ENCODE results near the gene GOLGA6L26.
"Not testable (repeated sequence)": the region's sequence is repeated elsewhere in the genome, so short reads cannot be mapped to it uniquely, and the experiment has no call there.

The GOLGA6L26 gene, protein sequence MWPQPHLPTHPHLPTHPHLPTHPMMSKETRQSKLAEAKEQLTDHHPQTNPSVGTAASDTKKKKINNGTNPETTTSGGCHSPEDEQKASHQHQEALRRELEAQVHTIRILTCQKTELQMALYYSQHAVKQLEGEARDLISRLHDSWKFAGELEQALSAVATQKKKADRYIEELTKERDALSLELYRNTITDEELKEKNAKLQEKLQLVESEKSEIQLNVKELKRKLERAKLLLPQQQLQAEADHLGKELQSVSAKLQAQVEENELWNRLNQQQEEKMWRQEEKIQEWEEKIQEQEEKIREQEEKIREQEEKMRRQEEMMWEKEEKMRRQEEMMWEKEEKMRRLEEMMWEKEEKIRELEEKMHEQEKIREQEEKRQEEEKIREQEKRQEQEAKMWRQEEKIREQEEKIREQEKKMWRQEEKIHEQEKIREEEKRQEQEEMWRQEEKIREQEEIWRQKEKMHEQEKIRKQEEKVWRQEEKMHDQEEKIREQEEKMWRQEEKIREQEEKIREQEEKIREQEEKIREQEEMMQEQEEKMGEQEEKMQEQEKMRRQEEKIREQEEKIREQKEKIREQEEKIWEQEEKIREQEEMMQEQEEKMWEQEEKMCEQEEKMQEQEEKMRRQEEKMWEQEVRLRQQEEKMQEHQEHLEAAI

DNA sequence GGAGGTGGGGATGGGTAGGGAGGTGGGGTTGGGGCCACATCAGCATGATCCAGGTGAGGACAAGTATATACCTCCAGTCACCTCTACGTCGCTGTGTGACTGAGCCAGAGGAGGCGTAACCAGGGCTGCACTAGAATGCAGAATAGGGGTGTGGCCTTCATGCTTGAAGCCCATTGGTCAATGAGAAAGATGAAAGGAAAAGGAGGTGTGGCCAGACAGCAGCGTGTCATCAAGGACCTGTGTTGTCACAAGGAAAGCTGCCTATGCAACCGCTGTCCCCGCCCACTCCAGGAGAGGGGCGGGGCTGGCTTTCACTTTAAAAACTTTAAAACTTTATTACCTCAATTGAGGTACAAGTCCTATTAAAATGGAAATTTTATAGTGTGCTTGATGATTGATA lies at the start of gene GOLGA6L26:
TSS of gene GOLGA6L26 (minus strand) at position 101 of the 400 bp plus-strand sequence. CDS start at position 40, 61 bp downstream.
- DNase-seq (ENCODE audit: low spot score in 2 of 2); H3K9me3 ChIP-seq; H3K36me3 ChIP-seq (replicated peaks); H3K27me3 ChIP-seq (ENCODE audit: low read depth); H3K4me3 ChIP-seq; in situ Hi-C loops (cut with MboI; ENCODE audit: low sequenced_read_pairs); H3K4me1 ChIP-seq: not testable (repeated sequence)

DNA sequence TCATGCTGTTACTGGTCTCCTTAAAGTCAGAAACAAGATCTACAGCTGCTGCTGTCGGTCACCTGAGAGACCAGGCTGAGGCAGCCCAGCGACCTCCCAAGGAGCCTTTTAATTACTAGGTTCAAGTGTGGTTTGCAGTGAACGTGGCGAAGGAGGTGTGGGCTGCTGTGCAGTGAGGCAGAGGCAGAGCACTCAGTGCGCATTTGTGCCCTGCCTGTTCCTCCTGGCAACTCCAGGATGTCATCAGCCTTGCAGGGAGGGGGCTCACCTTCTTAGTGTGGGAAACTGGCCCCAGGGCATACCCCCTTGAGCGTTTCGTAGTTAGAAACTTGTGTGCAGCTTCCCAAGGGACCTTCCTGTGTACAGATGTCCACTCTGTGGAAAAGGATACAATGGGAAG lies 47.2 kb upstream of the GOLGA6L26 start:
- H3K27me3 ChIP-seq (ENCODE audit: low read depth); H3K9me3 ChIP-seq; DNase-seq (ENCODE audit: low spot score in 2 of 2); H3K4me1 ChIP-seq; in situ Hi-C loops (cut with MboI; ENCODE audit: low sequenced_read_pairs); H3K4me3 ChIP-seq; H3K36me3 ChIP-seq (replicated peaks): not testable (repeated sequence)

DNA sequence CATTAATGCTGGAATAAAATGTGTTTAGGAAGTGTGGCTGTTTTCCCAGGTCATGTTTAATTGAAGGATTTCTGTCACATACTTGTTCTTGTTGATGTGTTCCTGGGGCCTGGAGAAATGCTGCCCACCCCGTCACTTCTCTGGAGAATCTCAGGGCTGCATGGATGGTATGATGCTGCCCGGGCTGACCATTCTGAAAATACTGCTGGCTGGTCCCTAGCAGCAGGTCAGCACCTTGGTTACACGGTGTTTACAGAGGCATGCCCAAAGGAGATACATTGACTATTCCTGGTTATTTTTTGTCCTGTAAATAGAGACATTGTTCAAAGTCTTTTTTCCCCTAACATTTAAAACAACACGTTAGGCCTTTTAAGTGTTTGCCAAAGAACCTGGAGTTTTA lies 46.7 kb upstream of the GOLGA6L26 start:
- in situ Hi-C loops (cut with MboI; ENCODE audit: low sequenced_read_pairs); H3K27me3 ChIP-seq (ENCODE audit: low read depth); H3K9me3 ChIP-seq; H3K4me3 ChIP-seq; H3K36me3 ChIP-seq (replicated peaks); DNase-seq (ENCODE audit: low spot score in 2 of 2); H3K4me1 ChIP-seq: not testable (repeated sequence)

DNA sequence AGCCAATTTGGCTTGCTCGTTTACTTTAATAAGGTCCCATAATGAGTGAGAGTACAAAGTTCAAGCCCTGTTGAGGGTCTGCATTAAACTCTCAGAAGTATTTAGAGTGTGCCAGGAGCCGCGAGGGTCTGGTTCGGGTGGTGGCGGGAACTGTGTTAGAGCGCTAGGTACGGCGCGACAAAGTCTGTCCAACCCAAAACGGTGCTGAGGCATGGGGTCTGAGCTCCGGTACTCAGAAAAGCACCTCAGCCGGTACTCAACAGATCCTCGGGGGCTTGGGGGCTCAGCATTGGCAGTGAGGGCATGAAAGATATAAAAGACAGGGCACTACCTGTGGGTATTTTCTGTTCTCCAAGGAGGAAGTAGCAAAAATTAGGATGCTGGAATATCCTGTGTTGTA lies 45.0 kb upstream of the GOLGA6L26 start:
- in situ Hi-C loops (cut with MboI; ENCODE audit: low sequenced_read_pairs); DNase-seq (ENCODE audit: low spot score in 2 of 2); H3K4me1 ChIP-seq; H3K4me3 ChIP-seq; H3K36me3 ChIP-seq (replicated peaks); H3K9me3 ChIP-seq; H3K27me3 ChIP-seq (ENCODE audit: low read depth): not testable (repeated sequence)

DNA sequence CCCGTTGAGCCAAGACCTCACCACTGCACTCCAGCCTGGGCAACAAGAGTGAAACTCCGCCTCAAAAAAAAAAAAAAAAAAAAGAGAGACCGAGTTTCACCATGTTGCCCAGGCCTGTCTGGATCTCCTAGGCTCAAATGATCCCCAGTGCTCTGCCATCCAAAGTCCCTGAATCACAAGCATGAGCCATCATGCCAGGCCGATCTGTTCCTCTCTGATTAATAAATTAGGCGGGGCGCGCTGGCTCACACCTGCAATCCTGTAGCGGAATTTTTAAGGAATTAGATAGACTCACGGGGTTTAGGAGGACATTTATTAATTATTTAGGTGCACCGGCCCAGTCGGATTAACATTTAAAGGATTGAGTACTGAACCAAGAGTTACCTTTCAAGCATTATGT lies 40.2 kb upstream of the GOLGA6L26 start:
- H3K27me3 ChIP-seq (ENCODE audit: low read depth); H3K4me3 ChIP-seq; DNase-seq (ENCODE audit: low spot score in 2 of 2); in situ Hi-C loops (cut with MboI; ENCODE audit: low sequenced_read_pairs); H3K4me1 ChIP-seq; H3K36me3 ChIP-seq (replicated peaks); H3K9me3 ChIP-seq: not testable (repeated sequence)

DNA sequence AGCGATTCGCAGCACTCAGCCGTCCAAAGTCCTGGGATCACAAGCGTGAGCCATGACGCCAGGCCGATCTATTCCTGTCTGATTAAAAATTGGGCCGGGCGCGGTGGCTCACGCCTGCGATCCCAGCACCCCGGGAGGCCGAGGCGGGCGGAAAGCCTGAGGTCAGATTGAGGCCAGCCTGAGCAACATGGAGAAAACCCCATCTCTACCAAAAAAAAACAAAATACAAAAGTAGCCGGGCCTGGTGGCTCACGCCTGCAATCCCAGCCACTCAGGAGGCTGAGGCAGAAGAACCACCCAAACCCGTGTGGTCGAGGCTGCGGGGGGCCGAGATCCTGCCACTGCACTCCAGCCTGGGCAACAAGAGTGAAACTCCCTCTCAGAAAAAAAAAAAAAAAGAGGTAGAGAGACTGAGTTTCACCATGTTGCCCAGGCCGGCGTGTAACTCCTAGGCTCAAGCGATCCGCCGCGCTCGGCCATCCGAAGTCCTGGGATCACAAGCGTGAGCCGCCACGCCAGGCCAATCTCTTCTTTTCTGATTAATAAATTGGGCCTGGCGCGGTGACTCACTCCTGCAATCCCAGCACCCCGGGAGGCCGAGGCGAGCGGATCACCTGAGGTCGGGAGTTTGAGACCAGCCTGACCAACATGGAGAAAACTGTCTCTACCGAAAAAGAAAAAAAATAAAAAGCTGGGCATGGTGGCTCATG lies 39.0 kb upstream of the GOLGA6L26 start:
- H3K36me3 ChIP-seq (replicated peaks); H3K9me3 ChIP-seq; in situ Hi-C loops (cut with MboI; ENCODE audit: low sequenced_read_pairs); DNase-seq (ENCODE audit: low spot score in 2 of 2); H3K27me3 ChIP-seq (ENCODE audit: low read depth); H3K4me3 ChIP-seq; H3K4me1 ChIP-seq: not testable (repeated sequence)

DNA sequence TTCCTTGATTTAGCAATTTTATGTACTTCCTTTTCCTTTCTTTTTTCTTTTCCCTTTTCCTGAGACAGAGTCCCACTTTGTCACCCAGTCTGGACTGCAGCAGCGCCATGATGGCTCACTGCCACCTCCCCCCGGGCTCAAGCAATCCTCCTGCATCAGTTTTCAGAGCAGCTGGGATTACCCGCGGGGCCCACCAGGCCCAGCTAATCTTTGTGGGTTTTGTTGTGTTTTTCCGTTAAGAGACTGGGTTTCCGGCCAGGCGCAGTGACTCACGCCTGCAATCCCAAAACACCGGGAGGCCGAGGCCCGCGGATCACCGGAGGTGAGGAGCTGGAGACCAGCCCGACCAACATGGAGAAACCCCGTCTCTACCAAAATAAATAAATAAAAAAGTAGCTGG lies 38.3 kb upstream of the GOLGA6L26 start:
- H3K9me3 ChIP-seq = no peaks in the 10 kb centered on the region
- no peaks in the 10 kb centered on the region for H3K36me3 ChIP-seq (replicated peaks)
- in situ Hi-C loops (cut with MboI; ENCODE audit: low sequenced_read_pairs) = no loop called here
- no peak for DNase-seq (ENCODE audit: low spot score in 2 of 2)
- H3K27me3 ChIP-seq (ENCODE audit: low read depth) = peaks cover 4% of the 10 kb centered on the region; the same call in 1 of the 2 replicates
- H3K4me1 ChIP-seq = no peaks in the 10 kb centered on the region
- H3K4me3 ChIP-seq = no peak overlapping the region

DNA sequence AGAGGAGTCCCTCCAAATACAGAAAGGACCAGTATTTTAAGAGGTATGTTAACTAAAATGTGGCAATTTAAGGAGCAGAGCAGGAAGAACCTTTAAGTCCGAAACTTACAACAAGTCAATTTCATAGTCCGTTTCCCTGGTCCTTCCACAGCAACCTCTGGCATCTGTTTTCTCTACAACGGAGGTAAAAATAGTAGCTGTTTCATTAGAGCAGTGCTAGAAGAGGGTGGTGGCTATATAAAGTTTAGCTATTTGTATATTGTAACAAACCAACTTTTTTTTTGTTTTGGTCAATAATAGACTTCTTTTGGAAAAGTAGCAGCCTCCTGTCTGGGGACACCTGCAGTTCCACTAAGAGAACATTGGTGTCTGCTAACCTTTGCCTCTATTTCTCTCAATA lies 37.9 kb upstream of the GOLGA6L26 start:
- H3K27me3 ChIP-seq (ENCODE audit: low read depth); H3K9me3 ChIP-seq; H3K4me3 ChIP-seq; H3K36me3 ChIP-seq (replicated peaks); H3K4me1 ChIP-seq; in situ Hi-C loops (cut with MboI; ENCODE audit: low sequenced_read_pairs); DNase-seq (ENCODE audit: low spot score in 2 of 2): not testable (repeated sequence)

DNA sequence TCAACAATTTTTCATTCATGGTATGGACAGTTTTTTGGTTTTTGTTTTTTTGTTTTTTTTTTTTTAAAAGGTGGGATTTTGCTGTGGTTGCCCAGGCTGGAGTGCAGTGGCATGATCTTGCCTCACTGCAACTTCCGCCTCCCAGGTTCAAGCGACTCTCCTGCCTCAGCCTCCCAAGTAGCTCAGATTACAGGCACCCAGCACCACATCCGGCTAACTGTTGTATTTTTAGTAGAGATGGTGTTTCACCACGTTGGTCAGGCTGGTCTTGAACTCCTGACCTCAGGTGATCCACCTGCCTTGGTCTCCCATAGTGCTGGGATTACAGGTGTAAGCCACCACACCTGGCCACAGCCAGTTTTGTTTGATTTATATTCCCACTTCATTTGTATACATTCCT lies 37.1 kb upstream of the GOLGA6L26 start:
- in situ Hi-C loops (cut with MboI; ENCODE audit: low sequenced_read_pairs); DNase-seq (ENCODE audit: low spot score in 2 of 2); H3K27me3 ChIP-seq (ENCODE audit: low read depth); H3K4me3 ChIP-seq; H3K4me1 ChIP-seq; H3K9me3 ChIP-seq; H3K36me3 ChIP-seq (replicated peaks): not testable (repeated sequence)

DNA sequence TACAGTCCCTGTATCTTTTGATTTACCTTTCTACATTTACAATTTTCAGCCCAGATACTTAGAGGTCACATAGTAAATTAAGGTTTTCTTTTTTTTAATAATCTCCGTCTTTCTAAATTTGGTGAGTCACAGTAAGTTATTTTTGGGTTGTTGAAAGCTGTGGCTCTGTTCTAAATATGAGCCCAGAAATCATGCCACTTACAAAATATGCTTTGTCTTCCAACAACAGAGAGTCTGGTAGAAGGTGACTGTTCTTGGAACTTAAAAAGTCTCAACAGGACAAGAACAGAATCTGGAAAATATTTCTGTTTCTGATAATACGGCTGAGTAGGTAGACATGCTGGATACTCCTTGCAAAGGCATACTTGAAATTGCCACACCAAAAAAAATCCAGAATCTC lies 36.6 kb upstream of the GOLGA6L26 start:
- Histone ChIP-seq H3K4me3 (no peak overlapping the region), H3K9me3 (no peaks in the 10 kb centered on the region), H3K27me3 (ENCODE audit: low read depth) (peaks cover 4% of the 10 kb centered on the region; the same call in 1 of the 2 replicates), H3K36me3 (replicated peaks) (no peaks in the 10 kb centered on the region), H3K4me1 (no peaks in the 10 kb centered on the region)
- in situ Hi-C loops (cut with MboI; ENCODE audit: low sequenced_read_pairs) = no loop called here
- DNase-seq (ENCODE audit: low spot score in 2 of 2) = no peak

DNA sequence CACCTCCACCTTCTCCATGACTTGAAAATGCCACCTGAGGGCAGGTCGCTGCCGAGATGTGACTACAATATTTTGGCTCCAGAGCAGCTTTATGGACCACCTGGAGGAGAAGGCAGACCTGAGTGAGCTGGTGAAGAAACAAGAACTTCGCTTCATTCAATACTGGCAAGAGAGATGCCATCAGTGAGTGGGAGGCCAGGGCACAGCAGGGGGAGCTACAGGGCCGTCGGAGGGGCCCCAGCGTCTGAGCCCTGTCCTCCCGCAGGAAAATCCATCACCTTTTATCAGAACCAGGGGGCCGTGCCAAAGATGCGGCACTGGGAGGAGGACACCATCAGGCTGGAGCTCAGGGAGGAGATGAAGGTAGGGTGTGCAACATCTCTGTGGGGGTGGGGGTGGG lies 30.3 kb upstream of the GOLGA6L26 start:
- H3K4me1 ChIP-seq; in situ Hi-C loops (cut with MboI; ENCODE audit: low sequenced_read_pairs); DNase-seq (ENCODE audit: low spot score in 2 of 2); H3K9me3 ChIP-seq; H3K36me3 ChIP-seq (replicated peaks); H3K27me3 ChIP-seq (ENCODE audit: low read depth); H3K4me3 ChIP-seq: not testable (repeated sequence)

DNA sequence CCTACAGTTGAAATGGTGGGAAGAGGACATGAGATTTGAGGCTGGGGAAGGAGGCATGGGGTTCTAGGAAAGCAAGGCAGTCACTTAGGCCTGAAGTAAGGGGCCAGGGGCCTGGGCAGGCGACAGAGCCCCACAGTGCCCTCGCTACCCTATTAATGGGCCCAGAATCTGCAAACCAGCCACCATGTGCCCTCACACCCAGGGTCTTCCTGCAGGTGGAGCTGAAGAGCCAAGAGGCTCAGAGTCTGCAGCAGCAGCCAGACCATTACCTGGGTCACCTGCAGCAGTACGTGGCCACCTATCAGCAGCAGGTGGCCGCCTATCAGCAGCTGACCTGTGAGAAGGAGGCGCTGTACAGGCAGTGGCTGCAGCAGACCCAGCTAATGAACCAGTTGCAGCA lies 28.6 kb upstream of the GOLGA6L26 start:
- H3K36me3 ChIP-seq (replicated peaks); H3K9me3 ChIP-seq; H3K27me3 ChIP-seq (ENCODE audit: low read depth); H3K4me1 ChIP-seq; H3K4me3 ChIP-seq; in situ Hi-C loops (cut with MboI; ENCODE audit: low sequenced_read_pairs): not testable (repeated sequence)
- DNase-seq (ENCODE audit: low spot score in 2 of 2) = peak in 1 of 2 experiments; percentile 24

DNA sequence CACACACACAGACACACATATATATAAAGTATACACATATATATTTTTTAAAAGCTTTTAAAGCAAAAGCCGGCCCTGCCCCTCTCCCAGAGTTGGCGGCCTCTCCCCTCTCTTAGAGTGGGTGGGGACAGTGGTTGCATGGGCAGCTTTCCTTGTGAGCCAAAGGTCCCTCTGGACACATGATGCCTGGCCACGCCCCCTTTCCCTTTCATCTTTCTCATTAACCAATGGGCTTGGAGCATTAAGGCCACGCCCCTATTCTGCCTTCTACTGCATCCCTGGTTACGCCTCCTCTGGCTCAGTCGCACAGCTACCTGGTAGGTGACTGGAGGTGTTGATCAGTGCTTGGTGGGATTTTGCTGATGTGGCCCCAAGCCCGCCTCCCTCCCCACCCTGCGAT lies 20.5 kb upstream of the GOLGA6L26 start, which contains the start of gene GOLGA8S:
TSS of gene GOLGA8S (plus strand) at position 301 of the 400 bp plus-strand sequence. CDS start at position 363, 62 bp downstream.
- H3K9me3 ChIP-seq; H3K36me3 ChIP-seq (replicated peaks); H3K27me3 ChIP-seq (ENCODE audit: low read depth); in situ Hi-C loops (cut with MboI; ENCODE audit: low sequenced_read_pairs); DNase-seq (ENCODE audit: low spot score in 2 of 2); H3K4me3 ChIP-seq; H3K4me1 ChIP-seq: not testable (repeated sequence)

DNA sequence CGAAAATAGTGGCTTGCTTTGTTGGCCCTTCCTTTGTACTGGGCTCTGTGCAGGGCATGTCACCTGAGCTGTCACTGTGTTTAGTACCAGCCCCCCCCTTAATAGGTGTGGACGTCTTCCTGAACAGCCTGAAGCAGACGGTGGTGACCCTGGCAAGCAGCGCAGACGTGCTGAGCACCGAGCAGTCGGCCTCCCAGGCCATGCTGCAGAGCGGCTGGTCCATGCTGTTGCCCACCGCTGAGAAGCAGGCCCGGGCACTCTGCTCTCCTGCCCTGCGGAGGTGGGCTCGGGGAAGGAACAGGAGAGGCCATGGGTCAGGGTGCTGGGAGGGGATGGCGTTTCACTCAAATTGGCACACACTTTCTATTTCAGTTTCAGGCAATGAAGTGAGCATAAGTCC lies 22.8 kb downstream of the GOLGA6L26 start:
- peaks cover 17% of the 10 kb centered on the region for H3K36me3 ChIP-seq (replicated peaks)
- H3K9me3 ChIP-seq; DNase-seq (ENCODE audit: low spot score in 2 of 2); H3K4me1 ChIP-seq; in situ Hi-C loops (cut with MboI; ENCODE audit: low sequenced_read_pairs); H3K27me3 ChIP-seq (ENCODE audit: low read depth); H3K4me3 ChIP-seq: not testable (repeated sequence)
